NCI-H2107 (cell line): Measurements from ENCODE around the gene LONP1.

ENCODE experiments used
- DNase-seq: peaks from one replicate; lab custom pipeline; 2025; lab: John Stamatoyannopoulos, UW

LONP1 gene

DNA sequence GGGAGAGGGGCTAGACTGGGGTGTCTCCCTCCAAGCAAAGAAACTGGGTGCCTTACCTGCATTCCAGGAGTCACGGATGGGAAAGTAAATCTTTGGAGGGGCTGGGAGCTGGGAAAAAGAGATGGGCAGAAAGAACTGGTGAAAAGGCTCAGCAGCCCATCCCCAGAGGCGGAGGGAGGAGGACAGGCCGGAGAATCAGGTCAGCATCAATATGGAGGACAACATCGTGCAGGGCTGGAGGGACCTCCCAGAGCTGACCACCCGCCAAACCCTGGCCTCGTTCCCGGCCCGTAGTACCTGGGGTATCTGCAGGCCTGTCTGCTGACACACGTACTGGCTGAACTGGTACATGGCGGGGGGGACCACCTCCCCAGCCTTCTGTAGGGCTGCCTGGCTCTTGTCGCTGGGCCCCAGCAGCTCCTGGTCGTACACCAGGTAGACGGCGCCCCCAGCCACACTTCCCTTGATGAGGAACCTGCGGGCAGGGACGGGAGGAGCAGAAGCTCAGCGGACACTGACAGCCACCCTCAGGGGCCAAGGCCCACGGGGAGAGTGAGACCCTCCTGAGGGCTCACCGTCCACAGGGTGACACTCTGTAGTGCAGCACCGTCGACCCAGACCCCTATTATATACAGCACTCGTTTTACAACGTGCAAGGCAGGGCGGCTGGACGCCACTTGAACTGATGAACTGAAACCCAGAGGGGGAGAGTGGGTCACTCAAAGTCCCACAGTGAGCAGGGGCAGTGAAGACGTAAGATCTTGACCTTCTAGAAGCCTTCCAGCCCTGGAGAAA, 40.5 kb downstream of the LONP1 start:
- DNase-seq: no peak

DNA sequence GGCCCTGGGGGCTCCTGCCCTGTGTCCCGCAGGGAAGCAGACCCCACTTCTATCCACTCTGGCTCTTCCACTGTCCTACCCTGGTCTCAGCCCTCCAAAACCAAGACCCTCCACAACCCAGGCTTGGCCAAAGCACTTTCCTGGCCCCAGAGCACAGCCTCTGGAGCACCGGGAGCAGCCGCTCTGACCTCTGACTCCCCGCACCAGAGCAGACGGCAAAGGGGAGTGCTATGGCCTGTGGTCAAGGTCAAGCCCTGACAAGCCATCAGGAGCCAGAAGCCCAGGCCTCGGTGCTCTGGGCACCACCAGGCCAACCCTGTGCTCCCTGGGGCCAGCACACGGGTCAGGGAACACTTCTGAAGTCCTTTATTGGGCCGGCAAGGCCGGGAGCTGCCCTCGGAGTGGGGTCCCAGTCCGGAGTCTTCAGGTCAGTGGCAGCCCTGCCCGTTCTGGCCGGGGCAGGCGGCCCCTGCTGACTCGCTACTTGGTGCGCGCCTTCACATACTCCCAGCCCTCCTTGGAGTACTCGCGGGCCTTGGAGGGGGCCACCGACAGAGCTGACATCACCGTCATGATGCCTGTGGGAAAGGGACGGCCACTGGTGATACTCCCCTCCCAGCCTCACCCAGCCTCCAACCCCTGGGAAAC, 41.8 kb downstream of the LONP1 start:
- no peak for DNase-seq

DNA sequence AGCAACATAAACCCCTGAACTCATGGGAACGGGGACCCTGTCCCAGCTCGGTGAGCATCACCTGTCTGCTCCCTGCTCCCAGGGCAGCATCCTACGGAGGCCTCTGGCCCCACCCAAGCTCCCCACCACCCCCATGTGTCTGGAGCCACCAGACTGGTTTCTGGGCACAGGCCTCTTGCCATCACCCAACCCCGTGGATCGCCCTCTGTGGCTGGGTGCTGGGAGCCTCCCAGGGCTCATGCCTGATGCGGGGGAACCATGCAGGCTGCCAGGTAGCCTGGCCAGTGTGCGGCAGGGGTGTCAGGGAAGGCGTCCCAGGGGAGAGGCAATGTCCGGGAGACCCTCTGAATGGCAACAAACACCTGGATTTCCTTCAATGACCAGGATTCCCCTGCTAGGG, 42.4 kb downstream of the LONP1 start:
- no peak for DNase-seq

DNA sequence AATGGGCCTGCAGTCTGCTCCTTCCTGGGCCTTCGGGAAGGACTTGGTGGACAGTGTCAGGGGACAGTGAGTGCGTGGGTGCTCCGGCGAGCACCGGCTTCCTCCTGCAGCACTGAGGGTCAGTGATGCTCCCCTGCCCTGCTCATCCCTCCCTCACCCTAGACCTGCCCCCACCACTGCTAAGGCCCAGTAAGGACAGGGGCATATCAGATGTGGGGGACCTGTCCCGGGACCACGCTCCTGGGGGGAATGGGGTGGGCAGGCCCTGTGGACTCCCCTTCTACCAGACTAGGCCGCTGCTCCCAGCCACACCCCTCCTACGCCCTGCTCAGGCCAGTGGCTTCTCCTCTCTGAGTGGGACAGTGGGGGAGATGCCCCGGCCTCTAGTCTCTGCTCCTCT, 42.8 kb downstream of the LONP1 start:
- no peak for DNase-seq

DNA sequence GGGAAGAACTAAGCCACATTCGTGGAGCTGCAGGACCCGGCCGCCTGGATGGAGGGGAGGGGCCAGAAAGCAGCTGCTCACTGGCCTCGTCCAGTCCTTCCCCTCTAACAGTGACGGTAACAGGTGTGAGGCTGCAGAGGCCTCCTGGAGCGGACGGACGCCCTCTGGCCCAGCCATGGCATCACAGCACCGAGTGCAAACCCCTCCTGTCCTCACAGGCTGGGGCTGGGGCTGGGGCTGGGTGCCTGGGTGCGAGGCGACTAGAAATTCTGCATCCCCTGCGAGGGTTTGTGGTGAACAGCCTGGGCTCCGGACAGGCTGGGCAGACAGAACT, 43.2 kb downstream of the LONP1 start:
- no peak for DNase-seq

DNA sequence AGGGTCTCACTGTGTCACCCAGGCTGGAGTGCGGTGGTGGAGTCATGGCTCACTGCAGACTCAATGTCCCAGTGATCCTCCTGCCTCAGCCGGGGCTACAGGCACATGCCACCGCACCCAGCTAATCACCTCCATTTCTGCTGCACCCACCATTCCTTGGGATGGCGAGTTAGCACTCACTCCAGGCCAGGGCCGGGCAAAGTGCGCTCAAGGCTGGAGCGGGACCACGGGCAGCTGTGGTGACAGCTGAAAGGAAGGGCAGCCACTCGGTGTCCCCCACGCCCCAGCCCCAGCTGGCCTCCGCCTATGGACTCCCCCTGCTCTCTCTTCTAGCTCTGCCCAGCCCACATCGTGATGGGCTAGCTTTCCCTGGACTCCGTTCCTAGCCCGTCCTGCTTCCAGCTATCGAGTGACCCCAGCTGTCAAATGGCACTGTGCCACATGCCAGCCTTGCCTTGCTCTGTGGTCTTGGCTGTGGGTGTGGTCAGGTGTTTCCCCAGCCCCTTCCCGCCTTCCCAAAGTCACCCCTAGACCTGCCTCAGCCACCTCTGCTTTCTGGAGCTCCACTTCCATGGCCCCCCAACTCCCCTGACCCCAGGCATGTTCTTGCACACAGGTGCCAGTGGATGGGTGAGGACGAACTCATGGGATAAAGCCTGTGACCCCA, 43.7 kb downstream of the LONP1 start:
- no peak for DNase-seq

DNA sequence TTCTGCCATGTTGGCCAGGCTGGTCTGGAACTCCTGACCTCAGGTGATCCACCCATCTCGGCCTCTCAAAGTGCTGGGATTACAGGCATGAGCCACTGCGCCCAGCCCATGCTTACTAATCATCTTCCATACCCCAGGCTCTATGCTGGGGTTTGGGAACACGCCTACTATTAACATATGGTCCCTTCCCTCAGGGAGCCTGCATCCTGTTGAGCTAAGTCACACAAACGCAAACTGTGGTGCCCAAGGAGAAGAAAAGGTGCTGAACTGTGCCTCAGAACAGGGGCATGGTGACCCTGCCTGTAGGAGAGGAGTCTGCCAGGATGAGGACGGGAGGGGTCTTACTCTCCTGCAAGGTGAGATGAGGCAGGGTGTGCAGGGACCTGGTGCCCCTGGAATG, 45.2 kb downstream of the LONP1 start:
- no peak for DNase-seq

DNA sequence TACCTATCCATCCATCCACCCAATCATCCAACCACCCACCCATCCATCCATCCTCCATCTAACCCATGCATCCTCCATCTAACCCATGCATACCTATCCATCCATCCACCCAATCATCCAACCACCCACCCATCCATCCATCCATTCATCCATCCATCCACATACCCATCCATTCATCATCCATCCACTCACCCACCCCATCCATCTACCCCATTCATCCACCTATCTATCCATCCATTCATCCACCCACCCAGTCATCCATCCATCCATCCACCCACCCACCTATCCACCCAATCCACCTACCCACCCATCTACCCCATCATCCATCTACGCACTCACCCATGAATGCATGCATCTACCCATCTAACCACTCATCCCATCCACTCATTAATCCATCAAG, 46.2 kb downstream of the LONP1 start:
- DNase-seq: no peak

DNA sequence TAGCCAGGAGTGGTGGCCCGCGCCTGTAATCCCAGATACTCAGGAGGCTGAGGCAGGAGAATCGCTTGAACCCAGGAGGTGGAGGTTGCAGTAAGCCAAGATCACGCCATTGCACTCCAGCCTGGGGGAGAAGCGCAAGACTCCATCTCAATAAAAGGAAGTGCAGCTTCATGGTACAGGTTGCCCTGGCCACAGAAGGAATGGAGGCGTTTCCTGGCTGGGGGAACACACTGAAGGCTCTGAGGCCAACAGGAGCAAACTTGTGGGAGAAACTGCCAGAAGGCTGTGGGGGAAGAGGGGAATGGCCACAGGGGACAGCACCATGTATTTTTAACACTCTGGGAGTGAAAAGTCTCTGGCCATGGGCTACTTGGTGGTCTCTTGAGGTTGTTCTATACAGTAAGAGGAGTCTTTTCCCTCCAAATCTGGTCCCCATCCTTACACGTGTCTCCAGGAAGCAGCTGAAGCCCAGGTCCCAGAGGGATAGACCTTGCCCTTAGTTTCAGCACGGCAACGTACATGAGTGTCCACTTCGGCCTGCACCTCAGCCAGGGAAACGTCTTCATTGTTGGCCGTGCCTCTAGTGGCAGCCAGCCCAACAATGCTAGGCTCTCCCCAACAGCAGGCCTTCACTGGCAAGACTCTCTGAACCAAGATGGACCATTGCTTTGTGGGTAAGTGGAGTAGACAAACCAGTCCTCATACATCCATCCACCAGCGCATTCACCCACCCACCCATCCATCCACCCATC, 47.1 kb downstream of the LONP1 start:
- DNase-seq: no peak

DNA sequence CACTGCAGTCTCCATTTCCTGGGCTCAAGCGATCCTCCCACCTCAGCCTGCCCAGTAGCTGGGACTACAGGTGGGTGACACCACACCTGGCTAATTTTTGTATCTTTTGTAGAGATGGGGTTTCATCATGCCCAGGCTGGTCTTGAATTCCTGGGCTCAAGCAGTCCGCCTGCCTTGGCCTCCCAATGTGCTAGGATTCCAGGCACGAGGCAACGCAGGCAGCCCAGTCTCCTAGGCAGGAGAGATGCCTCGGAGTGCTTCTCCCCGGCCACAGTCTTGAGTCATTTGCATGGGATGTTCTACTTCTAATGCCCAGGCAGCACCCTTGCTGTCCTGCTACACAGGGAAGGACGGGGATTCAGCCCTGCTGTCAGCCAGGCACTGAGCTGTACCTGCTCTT, 48.3 kb downstream of the LONP1 start:
- DNase-seq: no peak

DNA sequence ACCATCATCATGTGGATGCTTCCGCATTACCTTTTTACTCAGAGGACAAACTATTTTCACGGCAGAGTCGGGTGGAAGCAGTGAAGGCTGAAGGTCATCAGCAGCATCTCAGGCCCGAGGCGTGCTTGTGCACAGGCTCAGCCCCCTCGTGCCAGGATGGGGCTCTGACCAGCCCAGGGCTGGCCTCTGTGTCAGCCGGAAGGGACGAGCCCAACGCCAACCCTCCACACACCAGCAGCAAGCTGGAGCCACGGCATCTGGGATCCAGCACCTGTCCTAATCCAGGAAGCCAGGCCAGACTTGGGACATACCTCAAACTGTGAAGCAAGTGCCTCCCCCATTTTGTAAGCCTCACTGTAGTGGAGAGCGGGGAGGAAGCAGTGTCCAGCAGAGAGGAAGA, 50.7 kb downstream of the LONP1 start:
- no peak for DNase-seq

DNA sequence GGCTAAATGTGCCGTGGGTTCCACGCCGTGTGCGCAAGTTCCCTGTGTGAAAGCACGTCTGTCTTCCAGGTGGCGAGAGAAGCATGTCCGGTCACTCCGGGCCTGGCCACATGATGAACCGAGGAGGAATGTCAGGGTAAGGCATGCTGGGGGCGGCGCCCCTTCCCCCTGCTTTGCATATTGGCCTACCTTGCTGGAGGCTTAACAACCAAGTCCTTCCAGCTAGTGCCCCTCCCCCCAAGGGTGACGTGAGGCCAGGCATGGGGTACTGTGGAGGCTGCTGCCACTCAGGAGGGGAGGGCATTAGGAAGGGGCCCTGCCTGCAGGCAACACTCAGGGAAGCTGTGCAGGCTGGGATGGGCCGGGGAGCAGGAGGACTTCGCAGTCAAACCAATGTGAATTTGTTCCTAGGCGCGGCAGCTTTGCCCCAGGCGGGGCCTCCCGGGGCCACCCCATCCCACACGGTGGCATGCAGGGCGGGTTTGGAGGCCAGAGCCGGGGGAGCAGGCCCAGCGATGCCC, 52.1 kb downstream of the LONP1 start:
- DNase-seq: no peak

DNA sequence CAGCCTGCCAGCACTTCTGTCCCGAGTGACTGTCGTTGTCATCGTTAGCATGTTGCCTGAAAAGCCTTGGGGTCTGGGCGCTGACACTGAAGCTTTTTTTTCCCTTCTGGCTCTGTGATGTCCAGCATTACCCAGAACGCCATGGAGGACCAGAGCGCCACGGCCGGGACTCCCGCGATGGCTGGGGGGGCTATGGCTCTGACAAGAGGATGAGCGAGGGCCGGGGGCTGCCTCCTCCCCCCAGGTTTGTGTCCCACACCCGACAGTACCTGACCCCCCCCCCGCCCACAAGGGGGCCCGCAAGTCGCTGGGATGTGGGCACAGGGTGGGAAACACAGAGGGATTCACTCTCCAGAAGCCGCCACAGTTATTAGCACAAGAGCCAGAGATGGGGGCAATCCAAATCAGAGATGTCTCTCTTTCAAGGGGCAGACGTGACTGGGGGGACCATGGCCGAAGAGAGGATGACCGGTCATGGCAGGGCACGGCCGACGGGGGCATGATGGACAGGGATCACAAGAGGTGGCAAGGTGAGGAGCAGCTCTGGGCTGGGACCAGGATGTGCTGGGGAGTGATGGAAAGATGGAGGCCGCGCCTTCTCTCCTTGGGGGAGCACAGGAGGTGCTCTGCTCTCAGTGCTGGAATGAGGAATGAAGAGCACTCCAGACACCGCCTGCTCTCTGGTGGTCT, 52.9 kb downstream of the LONP1 start:
- no peak for DNase-seq

DNA sequence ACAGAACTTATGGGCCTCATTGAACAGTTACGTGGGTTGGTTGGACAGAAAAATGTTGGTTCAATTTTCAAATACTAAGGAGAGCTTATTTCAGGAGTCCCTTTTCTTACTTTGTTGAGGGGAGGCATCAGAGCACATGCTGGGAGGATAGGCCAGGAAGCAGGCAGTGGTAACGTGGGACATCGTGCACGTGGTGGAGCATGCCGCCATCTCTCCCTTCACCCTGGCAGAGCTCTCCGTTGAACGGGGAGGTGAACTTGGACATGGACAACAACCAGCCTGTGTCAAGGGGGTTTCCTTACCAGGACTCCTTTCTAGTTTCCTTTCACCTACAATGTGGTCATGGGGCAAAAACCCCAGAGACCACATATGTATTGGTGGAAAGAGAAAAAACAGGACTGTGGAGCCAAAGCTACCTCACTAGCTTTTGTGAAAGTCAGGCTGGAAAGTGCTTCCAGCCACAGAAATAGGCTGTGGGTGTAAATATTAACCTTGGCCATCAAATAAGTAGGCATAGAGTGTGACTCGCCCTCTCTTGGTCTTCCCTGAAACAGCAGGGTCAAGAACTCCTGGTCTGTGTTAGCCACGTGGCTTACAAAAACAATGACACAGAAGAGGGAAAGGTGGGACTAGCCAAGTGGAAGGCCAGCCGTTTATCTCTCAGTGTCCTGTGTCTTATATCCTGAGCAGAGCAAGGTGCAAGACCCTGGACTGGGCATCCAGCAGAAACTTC, 54.0 kb downstream of the LONP1 start:
- DNase-seq: no peak

DNA sequence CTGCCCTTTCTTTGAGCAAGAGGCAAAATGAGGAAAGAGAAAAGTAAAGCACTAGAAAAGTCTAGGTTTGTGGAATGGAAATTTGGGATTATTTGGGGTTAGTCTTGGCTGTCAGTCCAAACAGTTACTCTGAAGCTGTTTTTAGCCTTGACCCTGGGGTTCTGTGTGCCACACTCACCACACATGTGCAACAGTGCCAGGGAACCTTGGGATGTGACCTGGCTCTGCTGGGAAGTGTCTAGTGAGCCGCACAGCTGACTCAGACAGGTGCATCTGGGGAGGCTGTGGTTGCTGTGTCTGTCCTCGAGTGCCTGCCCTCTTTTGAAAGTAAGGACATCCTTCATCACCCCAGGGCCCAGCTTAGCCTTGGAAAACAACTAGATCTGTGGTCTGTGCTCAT, 55.4 kb downstream of the LONP1 start:
- DNase-seq: no peak

DNA sequence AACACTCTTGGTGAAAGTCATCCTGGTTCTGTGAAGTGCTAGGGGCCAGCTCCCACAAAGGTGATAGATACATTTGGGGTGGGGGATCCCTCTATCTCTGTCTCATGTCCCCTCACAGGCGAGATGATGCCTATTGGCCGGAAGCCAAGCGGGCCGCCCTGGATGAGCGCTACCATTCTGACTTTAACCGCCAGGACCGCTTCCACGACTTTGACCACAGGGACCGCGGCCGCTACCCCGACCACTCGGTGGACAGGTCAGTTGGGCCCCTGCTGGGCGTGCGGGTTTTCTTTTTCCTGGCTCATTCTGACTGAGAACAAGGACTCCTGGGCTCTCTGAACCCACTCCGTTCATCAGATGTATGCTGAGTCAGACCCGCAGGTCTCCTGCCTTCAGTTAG, 56.0 kb downstream of the LONP1 start:
- no peak for DNase-seq

DNA sequence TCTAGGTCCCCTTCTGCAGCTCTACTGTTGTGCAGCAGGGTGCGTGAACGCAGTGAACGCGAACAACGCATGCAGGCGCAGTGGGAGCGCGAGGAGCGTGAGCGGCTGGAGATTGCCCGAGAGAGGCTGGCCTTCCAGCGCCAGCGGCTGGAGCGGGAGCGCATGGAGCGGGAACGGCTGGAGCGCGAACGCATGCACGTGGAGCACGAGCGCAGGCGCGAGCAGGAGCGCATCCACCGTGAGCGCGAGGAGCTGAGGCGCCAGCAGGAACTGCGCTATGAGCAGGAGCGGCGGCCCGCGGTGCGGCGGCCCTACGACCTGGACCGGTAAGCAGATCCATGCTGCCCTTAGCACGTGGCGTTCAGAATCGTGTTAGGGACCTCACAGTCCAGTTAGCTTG, 58.5 kb downstream of the LONP1 start:
- no peak for DNase-seq

DNA sequence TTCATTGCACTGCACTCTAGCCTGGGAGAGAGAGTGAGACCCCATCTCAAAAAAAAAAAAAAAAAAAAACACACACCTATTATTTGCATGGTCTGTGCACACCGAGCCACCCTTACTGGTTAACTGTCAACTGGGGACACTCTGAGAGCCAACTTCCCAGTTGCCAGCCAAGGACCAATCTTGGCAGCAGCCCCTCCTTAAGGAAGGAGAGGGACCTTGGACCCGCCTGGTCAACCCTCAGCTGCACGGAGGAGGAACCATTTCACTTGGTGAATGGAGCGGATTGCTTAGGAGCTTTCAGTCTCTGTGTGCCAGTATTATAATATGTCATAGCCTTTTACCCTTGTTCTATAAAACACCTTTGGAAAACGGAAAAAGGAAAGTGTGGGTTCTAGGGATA, 64.5 kb downstream of the LONP1 start:
- no peak for DNase-seq

DNA sequence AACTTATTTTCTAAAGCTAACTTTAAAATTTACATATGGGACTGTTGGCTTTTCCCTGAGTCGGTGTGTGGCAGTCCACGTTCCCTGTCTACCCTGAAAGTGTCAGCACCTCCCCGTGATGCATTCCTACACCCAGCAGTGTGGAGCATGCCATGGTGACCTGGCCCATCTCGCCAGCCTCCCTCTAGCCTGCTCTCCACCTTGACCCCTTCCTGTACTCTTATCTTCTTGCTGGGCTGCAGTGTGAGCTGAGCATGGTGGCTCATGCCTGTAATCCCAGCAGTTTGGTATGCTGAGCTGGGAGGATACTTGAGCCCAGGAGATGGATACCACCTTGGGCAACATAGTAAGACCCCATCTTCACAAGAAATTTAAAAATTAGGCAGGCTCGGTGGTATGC, 65.0 kb downstream of the LONP1 start:
- no peak for DNase-seq

DNA sequence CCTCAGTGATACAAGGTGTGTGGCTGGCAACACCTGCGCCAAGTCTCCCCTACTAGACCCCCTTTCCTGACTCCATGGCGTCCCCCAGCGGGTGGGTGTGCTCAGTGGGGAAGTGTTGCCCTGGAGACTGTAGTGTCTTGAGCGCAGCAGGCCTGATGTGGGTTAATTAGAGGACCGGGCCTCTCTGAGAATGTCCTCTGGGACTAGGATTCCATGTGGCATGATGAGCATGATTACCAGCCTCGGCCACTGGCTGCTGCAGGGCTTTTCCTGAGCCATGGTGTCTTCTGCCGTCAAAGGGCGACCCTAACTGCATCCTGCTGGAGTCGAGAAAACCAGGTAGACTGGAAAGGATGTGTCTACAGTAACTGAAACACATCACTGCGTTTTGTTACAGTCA, 67.7 kb downstream of the LONP1 start:
- no peak for DNase-seq

DNA sequence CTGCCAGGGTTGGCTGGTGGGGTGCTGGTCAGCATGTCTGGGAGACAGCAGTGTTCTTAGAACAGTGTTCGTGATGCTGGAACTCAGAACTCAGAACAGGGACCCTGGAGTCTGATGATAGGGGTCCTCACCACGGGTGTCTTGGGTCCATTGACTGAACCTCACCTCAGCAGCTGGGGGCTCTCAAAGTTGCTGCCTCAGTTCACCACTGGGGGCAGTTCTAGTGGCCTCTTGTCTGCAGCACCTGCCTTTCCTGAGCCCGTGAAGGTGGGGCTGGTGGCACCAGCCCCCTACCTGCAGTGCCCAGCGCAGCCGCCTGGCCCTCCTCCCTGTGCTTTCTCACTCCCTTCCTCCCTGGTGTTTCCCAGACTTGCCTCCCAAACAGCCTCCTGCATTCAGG, 68.6 kb downstream of the LONP1 start:
- DNase-seq: no peak
